HCT116 (cell line): ENCODE measurements around the gene PIGX. TPM values are rescaled to one million over a fixed set of nuclear protein-coding genes. Genes with fewer than 3 reads are reported as not detected.

ENCODE experiments used
- ATAC-seq: fragments of 200-7000 bp; cut with Tn5 transposase; 2 replicates; pipeline ENCODE4 v1.9.1; 2020; ENCODE audit warnings: mild to moderate bottlenecking, moderate library complexity
- BruUV-seq: library from RNA; stranded (reverse); fragments of 400-500 nt; replicated peaks from 2 replicates; lab custom pipeline; 2021; lab: Mats Ljungman, UMichigan
- CTCF ChIA-PET: fragments of 300-600 bp; sonication (Branson Sonifier 250); formaldehyde crosslinking; loops from one replicate; lab custom pipeline; 2021; ENCODE audit warnings: antibody characterized with exemption; lab: Charles Lee
- POLR2A ChIA-PET: fragments of 300-600, 350-600 bp; sonication (Branson Sonifier 250); formaldehyde crosslinking; loops from one replicate; lab custom pipeline; 2021; ENCODE audit warnings: antibody characterized with exemption; lab: Charles Lee
- RAD21 ChIA-PET, 2 experiments: fragments of 300-600 bp; sonication (Branson Sonifier 250); formaldehyde crosslinking; loops; one replicate each; lab custom pipeline; 2023; ENCODE audit warnings: low total read pairs in 2 of 2; ENCODE audit not compliant: uncharacterized antibody in 2 of 2, unreplicated experiment in 2 of 2, low non-redundant PET in 1 of 2; lab: Charles Lee
- DNase-seq: peaks from one replicate; pipeline ENCODE4 v3.0.0-alpha.2; 2010; ENCODE audit warnings: low read depth, low spot score
- H2AFZ ChIP-seq: fragments of 200-600 bp; shearing (Covaris generic), sonication (generic); 2 replicates; pipeline ENCODE4 v1.6.1; 2017; ENCODE audit warnings: low read depth, mixed run types, mixed read lengths, antibody characterized with exemption, low read length; ENCODE audit not compliant: poor library complexity, severe bottlenecking
- H3K27ac ChIP-seq: 2 replicates; pipeline ENCODE4 v1.5.1; 2012; ENCODE audit warnings: low read depth, low read length
- H3K27me3 ChIP-seq: fragments of 200-600 bp; sonication (generic); 2 replicates; pipeline ENCODE4 v1.6.1; 2016; ENCODE audit warnings: mixed run types, low read length, mixed read lengths; ENCODE audit not compliant: insufficient read depth
- H3K36me3 ChIP-seq, 2 experiments: fragments of 200-500 bp in 1 of 2; fragments of 200-600 bp in 1 of 2; sonication (Bioruptor generic) in 1 of 2; sonication (generic) in 1 of 2; 2 replicates each; pipeline versions ENCODE4 v1.5.1 to v1.6.1; 2014 to 2016; ENCODE audit warnings: low read length in 2 of 2, inconsistent platforms in 1 of 2, mixed read lengths in 1 of 2, mixed run types in 1 of 2; ENCODE audit not compliant: insufficient read depth in 2 of 2, control insufficient read depth in 1 of 2
- H3K4me1 ChIP-seq, 2 experiments: fragments of 200-600 bp in 1 of 2; sonication (generic) in 1 of 2; 2 replicates each; pipeline versions ENCODE4 v1.5.1 to v1.6.1; 2012 to 2017; ENCODE audit warnings: low read length in 2 of 2, inconsistent platforms in 1 of 2, mild to moderate bottlenecking in 1 of 2, mixed read lengths in 1 of 2, mixed run types in 1 of 2, moderate library complexity in 1 of 2; ENCODE audit not compliant: insufficient read depth in 2 of 2, control insufficient read depth in 1 of 2
- H3K4me2 ChIP-seq: fragments of 200-600 bp; sonication (generic); 2 replicates; pipeline ENCODE4 v1.6.1; 2017; ENCODE audit warnings: mixed run types, low read length, mixed read lengths
- H3K4me3 ChIP-seq, 2 experiments: fragments of 200-600 bp in 1 of 2; sonication (generic) in 1 of 2; replicated peaks in 1 of 2; 2 replicates each; pipeline ENCODE4 v1.5.1; 2011 to 2016; ENCODE audit warnings: low read length in 2 of 2, control low read depth in 1 of 2, low read depth in 1 of 2, mild to moderate bottlenecking in 1 of 2, mixed read lengths in 1 of 2, mixed run types in 1 of 2
- H3K79me2 ChIP-seq: fragments of 200-600 bp; sonication (generic); 2 replicates; pipeline ENCODE4 v1.6.1; 2017; ENCODE audit warnings: mild to moderate bottlenecking, mixed run types, low read length, moderate library complexity, mixed read lengths; ENCODE audit not compliant: insufficient read depth
- H3K9ac ChIP-seq: fragments of 200-600 bp; sonication (generic); 2 replicates; pipeline ENCODE4 v1.6.1; 2016; ENCODE audit warnings: low read length, mixed read lengths
- H3K9me2 ChIP-seq: fragments of 200-600 bp; sonication (generic), shearing (Covaris generic); 2 replicates; pipeline ENCODE4 v1.6.1; 2017; ENCODE audit warnings: mixed run types, mild to moderate bottlenecking, moderate library complexity; ENCODE audit not compliant: insufficient read depth
- H3K9me3 ChIP-seq, 2 experiments: fragments of 200-500 bp in 1 of 2; fragments of 200-600 bp in 1 of 2; sonication (Bioruptor generic) in 1 of 2; sonication (generic) in 1 of 2; 2 replicates each; pipeline ENCODE4 v1.6.1; 2014 to 2017; ENCODE audit warnings: low read length in 2 of 2, mixed read lengths in 2 of 2, inconsistent platforms in 1 of 2, low read depth in 1 of 2, mild to moderate bottlenecking in 1 of 2, mixed run types in 1 of 2, moderate library complexity in 1 of 2; ENCODE audit not compliant: control insufficient read depth in 1 of 2, insufficient read depth in 1 of 2
- H4K20me1 ChIP-seq: fragments of 200-600 bp; sonication (generic), shearing (Covaris generic); 2 replicates; pipeline ENCODE4 v1.6.1; 2017; ENCODE audit warnings: mixed run types, mild to moderate bottlenecking, moderate library complexity; ENCODE audit not compliant: insufficient read depth
- CBX3 ChIP-seq: IDR thresholded peaks from 2 replicates; pipeline ENCODE4 v1.6.1; 2012; ENCODE audit warnings: low read depth
- EGR1 ChIP-seq: IDR thresholded peaks from 2 replicates; pipeline ENCODE4 v1.6.1; 2012; ENCODE audit warnings: low read depth
- ELF1 ChIP-seq: IDR thresholded peaks from 2 replicates; pipeline ENCODE4 v1.6.1; 2012; ENCODE audit warnings: low read depth, borderline replicate concordance
- EZH2 ChIP-seq: fragments of 200-600 bp; sonication (generic); IDR thresholded peaks from 2 replicates; pipeline ENCODE4 v1.6.1; 2017; ENCODE audit warnings: antibody characterized with exemption, mixed run types
- EZH2phosphoT487 ChIP-seq: fragments of 200-600 bp; IDR thresholded peaks from 2 replicates; pipeline ENCODE4 v1.6.1; 2018; ENCODE audit warnings: antibody characterized with exemption, borderline replicate concordance
- FOSL1 ChIP-seq: IDR thresholded peaks from 2 replicates; pipeline ENCODE4 v1.6.1; 2012; ENCODE audit warnings: low read depth
- JUND ChIP-seq: IDR thresholded peaks from 2 replicates; pipeline ENCODE4 v1.6.1; 2012
- POLR2AphosphoS5 ChIP-seq: IDR thresholded peaks from 2 replicates; pipeline ENCODE4 v1.6.1; 2011; ENCODE audit warnings: mild to moderate bottlenecking, low read depth, low read length, moderate library complexity
- RAD21 ChIP-seq: IDR thresholded peaks from 2 replicates; pipeline ENCODE4 v1.6.1; 2012; ENCODE audit warnings: low read depth, mild to moderate bottlenecking
- SIN3A ChIP-seq: IDR thresholded peaks from 2 replicates; pipeline ENCODE4 v1.6.1; 2012; ENCODE audit warnings: low read depth
- TCF7L2 ChIP-seq: IDR thresholded peaks from 2 replicates; pipeline ENCODE4 v1.7.0; 2011; ENCODE audit warnings: borderline replicate concordance, inconsistent platforms; ENCODE audit not compliant: insufficient read depth, insufficient read length; ENCODE audit errors: extremely low read depth
- YY1 ChIP-seq: IDR thresholded peaks from 2 replicates; pipeline ENCODE4 v1.6.1; 2011; ENCODE audit warnings: low read length, low read depth, moderate library complexity, mild to moderate bottlenecking; ENCODE audit not compliant: insufficient replicate concordance; ENCODE audit errors: extremely low read depth
- intact Hi-C: fragments of 100-400 bp; cut with micrococcal nuclease; formaldehyde crosslinking; loops from 2 replicates; pipeline ENCODE4 v1.10.0; 2022
- total RNA-seq: library from RNA; stranded (reverse); gene quantifications from one replicate; pipeline ENCODE4 v1.2.1, GENCODE V29; 2021; ENCODE audit not compliant: unreplicated experiment
- TF ChIP-seq, protein P1 (sequence below): IDR thresholded peaks from 2 replicates; pipeline ENCODE4 v1.6.1; 2012
- TF ChIP-seq, protein P2 (sequence below): IDR thresholded peaks from 2 replicates; pipeline ENCODE4 v1.6.1; 2012; ENCODE audit warnings: low read depth

Gene PIGX
- total RNA-seq, 1 experiment from 2014 or later: 27.2 TPM

DNA sequence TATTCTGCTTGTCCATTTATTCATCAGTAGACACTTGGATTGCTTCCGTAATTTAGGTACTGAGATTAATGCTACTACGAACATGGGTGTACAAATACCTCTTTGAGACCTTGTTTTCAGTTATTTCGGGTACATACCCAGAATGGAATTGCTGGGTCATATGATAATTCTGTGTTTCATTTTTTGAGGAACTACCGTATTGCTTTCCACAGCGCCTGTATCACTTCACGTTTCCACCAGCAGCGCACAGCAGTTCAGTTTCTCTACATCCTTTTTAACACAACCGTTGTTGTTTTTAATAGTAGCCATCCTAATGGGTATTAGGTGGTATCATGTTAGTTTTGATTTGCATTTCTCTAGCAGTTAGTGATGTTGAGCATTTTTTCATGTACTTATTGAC is 36.9 kb downstream of the PIGX start:
- Histone ChIP-seq H3K27ac (no peak overlapping the region), H3K9me3 (no peaks in the 10 kb centered on the region), H3K79me2 (peaks cover 98% of the 10 kb centered on the region), H3K27me3 (no peaks in the 10 kb centered on the region), H3K9ac (no peak overlapping the region), H3K4me2 (no peak overlapping the region), H2AFZ (no peak overlapping the region), H3K36me3 (peaks cover 0 to 17% of the 10 kb centered on the region in 2 experiments; a peak in 2 of 4 replicates), H4K20me1 (peaks cover 23% of the 10 kb centered on the region; the same call in 1 of the 2 replicates), H3K4me1 (no peaks in the 10 kb centered on the region), H3K9me2 (no peaks in the 10 kb centered on the region), H3K4me3 (no peak overlapping the region)
- no peak for ATAC-seq
- ChIA-PET RAD21 (no interaction called here), POLR2A (no interaction called here), CTCF (no interaction called here)
- intact Hi-C loops: no loop called here
- no peak for DNase-seq
- no peak for TF ChIP-seq POLR2AphosphoS5
- TF ChIP-seq JUND: no peak
- TF ChIP-seq YY1: no peak
- no peak for TF ChIP-seq CBX3
- TF ChIP-seq EZH2phosphoT487: no peak
- no peak for TF ChIP-seq EGR1
- no peak for TF ChIP-seq FOSL1
- TF ChIP-seq EZH2: no peak
- no peak for TF ChIP-seq SIN3A
- TF ChIP-seq RAD21: no peak
- TF ChIP-seq TCF7L2: no peak
- TF ChIP-seq ELF1: no peak
- TF ChIP-seq, protein P1, sequence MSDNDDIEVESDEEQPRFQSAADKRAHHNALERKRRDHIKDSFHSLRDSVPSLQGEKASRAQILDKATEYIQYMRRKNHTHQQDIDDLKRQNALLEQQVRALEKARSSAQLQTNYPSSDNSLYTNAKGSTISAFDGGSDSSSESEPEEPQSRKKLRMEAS: no peak
- TF ChIP-seq, protein P2, sequence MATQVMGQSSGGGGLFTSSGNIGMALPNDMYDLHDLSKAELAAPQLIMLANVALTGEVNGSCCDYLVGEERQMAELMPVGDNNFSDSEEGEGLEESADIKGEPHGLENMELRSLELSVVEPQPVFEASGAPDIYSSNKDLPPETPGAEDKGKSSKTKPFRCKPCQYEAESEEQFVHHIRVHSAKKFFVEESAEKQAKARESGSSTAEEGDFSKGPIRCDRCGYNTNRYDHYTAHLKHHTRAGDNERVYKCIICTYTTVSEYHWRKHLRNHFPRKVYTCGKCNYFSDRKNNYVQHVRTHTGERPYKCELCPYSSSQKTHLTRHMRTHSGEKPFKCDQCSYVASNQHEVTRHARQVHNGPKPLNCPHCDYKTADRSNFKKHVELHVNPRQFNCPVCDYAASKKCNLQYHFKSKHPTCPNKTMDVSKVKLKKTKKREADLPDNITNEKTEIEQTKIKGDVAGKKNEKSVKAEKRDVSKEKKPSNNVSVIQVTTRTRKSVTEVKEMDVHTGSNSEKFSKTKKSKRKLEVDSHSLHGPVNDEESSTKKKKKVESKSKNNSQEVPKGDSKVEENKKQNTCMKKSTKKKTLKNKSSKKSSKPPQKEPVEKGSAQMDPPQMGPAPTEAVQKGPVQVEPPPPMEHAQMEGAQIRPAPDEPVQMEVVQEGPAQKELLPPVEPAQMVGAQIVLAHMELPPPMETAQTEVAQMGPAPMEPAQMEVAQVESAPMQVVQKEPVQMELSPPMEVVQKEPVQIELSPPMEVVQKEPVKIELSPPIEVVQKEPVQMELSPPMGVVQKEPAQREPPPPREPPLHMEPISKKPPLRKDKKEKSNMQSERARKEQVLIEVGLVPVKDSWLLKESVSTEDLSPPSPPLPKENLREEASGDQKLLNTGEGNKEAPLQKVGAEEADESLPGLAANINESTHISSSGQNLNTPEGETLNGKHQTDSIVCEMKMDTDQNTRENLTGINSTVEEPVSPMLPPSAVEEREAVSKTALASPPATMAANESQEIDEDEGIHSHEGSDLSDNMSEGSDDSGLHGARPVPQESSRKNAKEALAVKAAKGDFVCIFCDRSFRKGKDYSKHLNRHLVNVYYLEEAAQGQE: no peak
- BruUV-seq: no TSS peak
